ENCODE measurements around the gene RAPGEF4. TPM values are rescaled to one million over a fixed set of nuclear protein-coding genes. Genes with fewer than 3 reads are reported as not detected.

Gene RAPGEF4
- total and polyA plus RNA-seq, 4 donors = 6.4 to 33.5 (median 8.6) TPM

DNA sequence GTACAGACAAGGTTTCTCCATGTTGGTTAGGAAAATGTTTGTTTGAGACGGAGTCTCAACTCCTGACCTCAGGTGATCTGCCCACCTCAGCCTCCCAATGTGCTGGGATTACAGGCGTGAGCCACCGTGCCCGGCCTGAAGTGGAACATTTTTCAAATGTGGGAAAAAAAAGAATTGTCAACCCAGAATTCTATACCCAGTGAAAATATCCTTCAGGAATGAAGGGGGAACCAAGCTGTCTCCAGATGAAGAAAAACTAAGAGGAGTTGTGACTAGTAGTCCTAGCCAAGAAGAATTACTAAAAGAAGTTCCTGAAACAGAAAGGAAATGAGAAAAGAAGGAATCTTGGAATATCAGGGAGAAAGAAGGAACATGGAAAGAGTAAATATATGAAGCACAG, 25.7 kb downstream of the RAPGEF4 start:
- 90 to 95% methylated on average over 4 of the region's 4 CpGs for WGBS, 2 donors
- H3K9ac ChIP-seq (ENCODE audit: insufficient read depth in 1 of 2, low read length in 2 of 2) = no peak overlapping the region
- H3K4me1 ChIP-seq (ENCODE audit: control insufficient read depth in 5 of 5, insufficient read depth in 5 of 5, low read length in 5 of 5) = no peaks in the 10 kb centered on the region
- ATAC-seq (ENCODE audit: insufficient read depth, low FRiP score) (no peak), DNase-seq (no peak)
- no peak overlapping the region for H3K27ac ChIP-seq (ENCODE audit: low read depth in 1 of 2, low read length in 1 of 2)
- no peak overlapping the region for H3K4me3 ChIP-seq
- TF ChIP-seq, protein P1, sequence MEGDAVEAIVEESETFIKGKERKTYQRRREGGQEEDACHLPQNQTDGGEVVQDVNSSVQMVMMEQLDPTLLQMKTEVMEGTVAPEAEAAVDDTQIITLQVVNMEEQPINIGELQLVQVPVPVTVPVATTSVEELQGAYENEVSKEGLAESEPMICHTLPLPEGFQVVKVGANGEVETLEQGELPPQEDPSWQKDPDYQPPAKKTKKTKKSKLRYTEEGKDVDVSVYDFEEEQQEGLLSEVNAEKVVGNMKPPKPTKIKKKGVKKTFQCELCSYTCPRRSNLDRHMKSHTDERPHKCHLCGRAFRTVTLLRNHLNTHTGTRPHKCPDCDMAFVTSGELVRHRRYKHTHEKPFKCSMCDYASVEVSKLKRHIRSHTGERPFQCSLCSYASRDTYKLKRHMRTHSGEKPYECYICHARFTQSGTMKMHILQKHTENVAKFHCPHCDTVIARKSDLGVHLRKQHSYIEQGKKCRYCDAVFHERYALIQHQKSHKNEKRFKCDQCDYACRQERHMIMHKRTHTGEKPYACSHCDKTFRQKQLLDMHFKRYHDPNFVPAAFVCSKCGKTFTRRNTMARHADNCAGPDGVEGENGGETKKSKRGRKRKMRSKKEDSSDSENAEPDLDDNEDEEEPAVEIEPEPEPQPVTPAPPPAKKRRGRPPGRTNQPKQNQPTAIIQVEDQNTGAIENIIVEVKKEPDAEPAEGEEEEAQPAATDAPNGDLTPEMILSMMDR (IDR thresholded peaks at IDR 0.05; ENCODE audit: control extremely low read depth, extremely low read depth) = no peak
- no peaks in the 10 kb centered on the region for H3K36me3 ChIP-seq (ENCODE audit: control insufficient read depth in 4 of 4, insufficient read depth in 4 of 4, low read length in 4 of 4)
- H3K9me3 ChIP-seq (ENCODE audit: control insufficient read depth in 4 of 4, insufficient read depth in 3 of 4, low read length in 3 of 4) = peaks cover 0 to 5% (median 2%) of the 10 kb centered on the region in 4 donors
- H3K27me3 ChIP-seq (ENCODE audit: control insufficient read depth in 3 of 3, insufficient read depth in 3 of 3, low read length in 2 of 3) = peaks cover 0 to 2% (median 0%) of the 10 kb centered on the region in 3 donors

DNA sequence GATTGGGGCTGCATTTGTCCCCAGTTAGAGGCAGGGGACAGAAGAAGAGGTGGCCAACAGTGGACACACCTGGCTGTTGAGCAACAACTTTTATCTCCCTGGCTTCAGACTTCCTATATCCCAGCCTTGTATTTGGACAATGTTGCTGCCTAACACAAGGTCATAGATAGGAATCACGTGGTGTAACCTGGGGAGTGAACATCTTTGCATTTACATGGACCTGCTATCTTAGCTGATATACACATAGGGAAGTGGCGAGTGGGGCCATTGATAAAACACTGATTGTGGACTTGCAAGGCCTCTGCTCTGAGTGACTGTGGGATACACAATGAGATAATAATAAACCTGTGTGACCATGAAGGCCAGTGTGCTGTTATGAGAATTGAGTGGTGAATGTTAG, 26.9 kb downstream of the RAPGEF4 start:
- H3K36me3 ChIP-seq (ENCODE audit: control insufficient read depth in 4 of 4, insufficient read depth in 4 of 4, low read length in 4 of 4) = no peaks in the 10 kb centered on the region
- ATAC-seq (ENCODE audit: insufficient read depth, low FRiP score) (no peak), DNase-seq (no peak)
- peaks cover 0 to 5% (median 2%) of the 10 kb centered on the region in 4 donors for H3K9me3 ChIP-seq (ENCODE audit: control insufficient read depth in 4 of 4, insufficient read depth in 3 of 4, low read length in 3 of 4)
- no peaks in the 10 kb centered on the region for H3K4me1 ChIP-seq (ENCODE audit: control insufficient read depth in 5 of 5, insufficient read depth in 5 of 5, low read length in 5 of 5)
- peaks cover 0 to 2% (median 0%) of the 10 kb centered on the region in 3 donors for H3K27me3 ChIP-seq (ENCODE audit: control insufficient read depth in 3 of 3, insufficient read depth in 3 of 3, low read length in 2 of 3)
- H3K4me3 ChIP-seq = no peak overlapping the region
- 79 to 82% methylated on average over 2 of the region's 2 CpGs for WGBS, 2 donors
- no peak overlapping the region for H3K27ac ChIP-seq (ENCODE audit: low read depth in 1 of 2, low read length in 1 of 2)
- no peak overlapping the region for H3K9ac ChIP-seq (ENCODE audit: insufficient read depth in 1 of 2, low read length in 2 of 2)
- TF ChIP-seq, protein P1 (IDR thresholded peaks at IDR 0.05; ENCODE audit: control extremely low read depth, extremely low read depth) = no peak

DNA sequence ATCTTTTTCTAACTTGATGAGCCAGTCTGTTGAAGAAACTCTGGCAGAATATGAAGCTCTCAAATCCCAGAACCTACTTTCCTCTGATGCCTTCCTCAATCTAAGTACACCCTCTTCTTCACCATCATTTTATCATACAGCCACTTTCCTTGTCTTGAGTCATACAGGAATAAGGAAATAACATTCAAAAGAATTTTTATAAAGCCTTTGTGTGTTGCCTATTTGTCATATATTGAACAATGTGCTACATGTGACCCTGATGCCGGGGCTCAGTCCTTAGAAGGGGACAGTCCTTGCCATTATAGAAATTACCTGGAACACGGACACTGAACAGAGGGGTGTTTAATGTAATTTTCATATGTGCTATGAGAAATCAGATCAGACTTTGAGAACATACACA, 27.4 kb downstream of the RAPGEF4 start:
- TF ChIP-seq, protein P1 (IDR thresholded peaks at IDR 0.05; ENCODE audit: control extremely low read depth, extremely low read depth) = no peak
- H3K4me3 ChIP-seq = no peak overlapping the region
- 81 to 82% methylated on average over 2 of the region's 2 CpGs for WGBS, 2 donors

DNA sequence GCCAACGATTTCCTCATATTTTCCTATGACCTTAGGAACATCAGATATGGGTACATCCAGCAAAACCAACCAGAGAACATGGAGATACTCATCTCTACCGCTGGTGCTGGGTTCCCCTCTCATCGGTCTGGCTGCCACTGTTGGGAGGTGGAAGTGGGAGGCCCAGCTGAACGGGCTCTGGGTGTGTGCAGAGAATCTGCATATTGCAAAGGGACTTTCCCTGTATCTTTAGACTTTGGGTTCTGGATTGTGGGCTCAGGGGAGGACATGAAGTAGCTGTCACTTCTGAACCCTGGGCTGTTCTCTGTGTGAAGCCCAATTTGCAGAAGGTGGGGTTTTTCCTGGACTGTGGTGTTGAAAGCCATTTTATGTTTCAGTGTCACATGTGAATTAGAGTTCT, 30.0 kb downstream of the RAPGEF4 start:
- no peak overlapping the region for H3K27ac ChIP-seq (ENCODE audit: low read depth in 1 of 2, low read length in 1 of 2)
- DNase-seq = no peak
- 85 to 86% methylated on average over 4 of the region's 4 CpGs for WGBS, 2 donors
- H3K9ac ChIP-seq (ENCODE audit: insufficient read depth in 1 of 2, low read length in 2 of 2) = no peak overlapping the region
- peaks cover 0 to 5% (median 2%) of the 10 kb centered on the region in 4 donors for H3K9me3 ChIP-seq (ENCODE audit: control insufficient read depth in 4 of 4, insufficient read depth in 3 of 4, low read length in 3 of 4)
- H3K4me1 ChIP-seq (ENCODE audit: control insufficient read depth in 5 of 5, insufficient read depth in 5 of 5, low read length in 5 of 5) = no peaks in the 10 kb centered on the region
- TF ChIP-seq, protein P1 (IDR thresholded peaks at IDR 0.05; ENCODE audit: control extremely low read depth, extremely low read depth) = no peak
- no peak for ATAC-seq (ENCODE audit: insufficient read depth, low FRiP score)
- H3K36me3 ChIP-seq (ENCODE audit: control insufficient read depth in 4 of 4, insufficient read depth in 4 of 4, low read length in 4 of 4) = no peaks in the 10 kb centered on the region
- no peak overlapping the region for H3K4me3 ChIP-seq
- H3K27me3 ChIP-seq (ENCODE audit: control insufficient read depth in 3 of 3, insufficient read depth in 3 of 3, low read length in 2 of 3) = no peaks in the 10 kb centered on the region

More for the DNA sequence above, 27.4 kb downstream of the RAPGEF4 start:
- ATAC-seq (ENCODE audit: insufficient read depth, low FRiP score) (no peak), DNase-seq (no peak)
- Histone ChIP-seq H3K4me1 (ENCODE audit: control insufficient read depth in 5 of 5, insufficient read depth in 5 of 5, low read length in 5 of 5) (no peaks in the 10 kb centered on the region), H3K36me3 (ENCODE audit: control insufficient read depth in 4 of 4, insufficient read depth in 4 of 4, low read length in 4 of 4) (no peaks in the 10 kb centered on the region), H3K9me3 (ENCODE audit: control insufficient read depth in 4 of 4, insufficient read depth in 3 of 4, low read length in 3 of 4) (peaks cover 0 to 5% (median 2%) of the 10 kb centered on the region in 4 donors), H3K27me3 (ENCODE audit: control insufficient read depth in 3 of 3, insufficient read depth in 3 of 3, low read length in 2 of 3) (no peaks in the 10 kb centered on the region), H3K9ac (ENCODE audit: insufficient read depth in 1 of 2, low read length in 2 of 2) (no peak overlapping the region), H3K27ac (ENCODE audit: low read depth in 1 of 2, low read length in 1 of 2) (no peak overlapping the region)
